Dermis microvascular lymphatic vessel endothelial cell (primary cell): Measurements from ENCODE around the gene HSPB1. TPM values are rescaled to one million over a fixed set of nuclear protein-coding genes. Genes with fewer than 3 reads are reported as not detected.
A peak's percentile ranks its signal among the peaks of the same experiment; 100 is the strongest.
"Not testable (repeated sequence)": the region's sequence is repeated elsewhere in the genome, so short reads cannot be mapped to it uniquely, and the experiment has no call there.

ENCODE experiments used
- DNase-seq, 2 donors: peaks; one replicate each; pipeline versions ENCODE4 v3.0.0 to v3.0.0-alpha.2; 2010; ENCODE audit warnings: low read depth in 2 of 2
- total RNA-seq: library from RNA; depleted of rRNA; stranded (reverse); fragments of >200 nt; gene quantifications from 2 replicates; pipeline ENCODE4 v1.2.1, GENCODE V29; 2014

Gene HSPB1
- total RNA-seq, 1 donor from 2014 or later: 72.3 TPM

- DNase-seq: no peak
These were observed 20.6 kb upstream of the HSPB1 start for GRCh38 chr7:76281706-76282343.

DNA sequence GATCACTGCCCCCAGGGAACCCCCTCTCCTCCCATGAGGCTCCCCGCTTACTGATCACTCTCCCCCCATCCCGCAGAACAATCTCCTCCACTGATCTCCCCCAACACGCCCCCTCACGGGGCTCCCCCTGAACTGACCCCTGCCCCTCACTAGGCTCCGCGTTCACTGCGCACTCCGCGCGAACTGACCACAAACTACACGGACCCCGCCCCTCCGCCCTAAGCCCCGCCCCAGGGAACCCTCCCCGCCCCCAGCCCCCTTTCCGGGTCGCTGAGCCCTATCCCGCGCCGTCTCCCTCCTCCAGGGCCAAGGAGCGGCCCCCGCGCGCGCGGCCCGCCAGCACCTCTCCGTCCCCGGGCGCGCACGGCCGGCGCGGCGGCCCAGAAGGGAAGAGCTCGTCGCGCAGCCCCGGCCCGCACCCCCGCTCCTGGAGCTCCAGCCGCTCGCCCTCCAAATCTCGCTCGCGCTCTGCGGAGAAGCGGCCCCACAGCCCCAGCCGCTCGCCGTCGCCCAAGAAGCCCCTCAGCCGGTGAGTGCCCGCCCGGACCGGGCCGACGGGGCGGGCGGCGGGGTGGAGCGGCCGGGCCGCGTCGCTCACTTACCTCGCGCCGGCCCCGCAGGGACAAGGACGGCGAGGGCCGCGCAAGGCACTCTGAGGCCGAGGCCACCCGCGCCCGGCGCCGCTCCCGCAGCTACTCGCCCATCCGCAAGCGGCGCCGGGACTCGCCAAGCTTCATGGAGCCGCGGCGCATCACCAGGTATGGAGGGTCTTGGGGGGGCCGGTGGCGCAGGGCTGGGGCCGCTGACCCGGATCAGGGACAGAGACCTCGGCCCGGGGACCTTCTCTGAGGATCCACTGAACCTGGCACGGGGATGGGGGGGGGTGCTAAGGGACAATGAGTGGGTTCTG, 19.9 kb upstream of the HSPB1 start:
- DNase-seq: peak in 1 of 2 donors; percentile 26

- DNase-seq: no peak
These were observed 19.0 kb upstream of the HSPB1 start for GRCh38 chr7:76283254-76284159.

DNA sequence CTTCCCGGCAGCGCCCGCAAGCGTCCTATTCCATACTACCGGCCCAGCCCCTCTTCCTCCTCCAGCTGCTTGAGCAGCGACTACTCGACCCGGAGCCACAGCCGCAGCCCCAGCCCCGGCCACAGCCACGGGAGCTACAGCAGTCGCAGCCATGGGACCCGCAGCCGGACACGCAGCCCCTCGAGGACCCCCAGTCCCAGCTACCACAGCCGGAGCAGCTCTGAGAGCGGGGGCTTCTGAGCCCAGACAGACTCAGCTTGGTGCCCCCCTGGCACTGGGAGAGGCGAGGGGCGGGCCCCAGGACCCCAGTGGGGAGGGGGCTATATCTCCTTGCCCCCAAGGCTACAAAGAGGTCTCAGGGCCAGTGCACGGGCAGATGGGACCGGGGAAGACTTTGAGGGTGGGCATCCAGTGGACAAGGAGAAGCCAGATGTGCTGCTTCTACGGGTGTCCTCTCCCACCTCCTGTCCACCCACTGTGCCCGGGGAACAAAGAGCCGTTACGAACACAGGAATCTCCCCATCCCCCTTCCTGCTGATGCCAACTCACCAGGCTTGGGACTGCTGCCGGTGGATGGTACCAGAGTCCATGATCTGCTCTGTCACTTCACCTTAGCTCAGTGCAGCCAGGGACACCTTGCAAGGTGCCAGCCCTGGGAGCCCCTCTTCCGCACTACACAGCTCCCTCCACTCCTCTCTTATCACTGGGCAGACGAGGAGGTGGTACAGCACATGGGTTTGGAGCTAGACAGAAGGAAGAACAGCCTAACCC, 16.7 kb upstream of the HSPB1 start:
- no peak for DNase-seq

GRCh38 chr7:76286842-76287403, 15.6 kb upstream of the HSPB1 start:
- DNase-seq: no peak

DNA sequence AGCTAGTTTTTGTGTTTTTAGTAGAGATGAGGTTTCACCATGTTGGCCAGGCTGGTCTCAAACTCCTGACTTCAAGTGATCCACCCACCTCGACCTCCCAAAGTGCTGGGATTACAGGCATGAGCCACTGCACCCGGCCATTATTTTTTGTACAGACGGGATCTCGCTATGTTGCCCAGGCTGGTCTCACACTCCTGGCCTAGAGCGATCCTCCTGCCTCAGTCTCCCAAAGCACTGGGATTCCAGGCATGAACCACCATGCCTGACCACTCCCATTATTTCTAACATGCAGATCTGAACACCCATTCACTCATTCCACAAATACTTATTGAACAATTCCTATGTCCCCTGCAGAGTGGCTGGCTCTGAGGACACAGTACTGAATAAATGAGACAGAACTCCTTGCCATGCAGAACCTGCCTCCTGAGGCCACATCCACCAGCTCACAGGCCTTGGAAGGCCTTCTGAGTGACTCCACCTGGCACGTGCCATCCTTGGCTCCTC, 11.6 kb upstream of the HSPB1 start:
- DNase-seq: not testable (repeated sequence)

DNA sequence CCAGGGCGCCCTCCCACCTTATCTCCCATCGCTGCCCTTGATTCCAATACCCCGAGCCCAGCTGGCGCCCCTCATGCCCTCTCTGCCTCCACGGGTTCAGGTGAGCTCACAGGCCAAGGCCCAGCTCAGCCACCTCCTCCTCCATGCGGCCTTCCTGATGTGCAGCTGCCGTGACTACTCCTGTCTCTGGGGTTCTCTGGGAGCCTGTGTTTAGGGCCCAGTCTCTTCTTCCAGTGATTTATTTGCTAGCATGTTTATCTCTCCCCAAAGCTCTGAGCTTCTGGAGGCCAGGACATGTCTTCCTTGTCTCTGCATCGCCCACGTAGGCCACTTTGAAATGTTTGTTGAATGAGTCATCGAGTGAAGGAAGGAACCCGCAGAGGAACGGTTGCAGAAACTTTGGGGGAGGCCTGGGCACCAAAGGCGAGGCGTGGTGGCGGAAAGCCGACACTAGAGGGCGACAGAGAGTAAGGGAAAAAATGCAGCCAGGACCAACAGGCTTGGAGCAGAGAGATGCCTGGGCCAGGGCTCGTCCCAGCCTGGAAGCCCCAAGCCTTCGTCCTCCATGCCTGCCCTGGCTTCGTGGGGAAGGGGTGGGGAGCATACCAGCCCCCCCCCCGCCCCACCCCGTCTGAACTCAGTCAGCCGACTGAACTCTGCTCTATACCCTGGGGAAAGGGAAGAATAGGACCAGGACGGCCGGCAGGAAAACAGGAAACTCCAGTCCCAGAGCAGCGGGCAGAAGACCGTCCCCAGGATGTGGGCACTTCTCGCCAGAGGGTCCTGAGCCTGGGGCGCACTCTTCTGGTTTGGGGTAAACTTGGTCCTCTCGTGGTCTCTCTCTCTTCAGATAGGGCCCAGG, 10.9 kb upstream of the HSPB1 start:
- peak; percentile 95 to 98 for DNase-seq

GRCh38 chr7:76292213-76292573, 10.3 kb upstream of the HSPB1 start:
- DNase-seq: peak; percentile 98 to 99

DNA sequence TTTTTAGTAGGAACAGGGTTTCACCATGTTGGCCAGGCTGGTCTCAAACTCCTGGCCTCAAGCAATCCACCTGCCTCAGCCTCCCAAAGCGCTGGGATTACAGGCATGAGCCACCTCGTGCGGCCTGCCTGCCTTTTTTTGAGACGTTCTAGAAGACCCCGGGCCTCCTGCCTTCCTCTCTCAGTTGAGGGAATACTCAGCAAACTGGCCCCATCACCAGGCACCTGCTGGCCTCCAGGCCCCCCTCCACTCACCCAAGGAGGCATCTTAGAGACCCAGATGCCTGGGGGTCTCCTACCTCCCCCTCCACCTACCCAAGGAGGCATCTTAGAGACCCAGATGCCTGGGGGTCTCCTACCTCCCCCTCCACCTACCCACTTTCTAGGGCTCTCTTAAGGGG, 9.6 kb upstream of the HSPB1 start:
- DNase-seq: not testable (repeated sequence)

- DNase-seq: peak in 1 of 2 donors; percentile 64
These were observed 9.0 kb upstream of the HSPB1 start for GRCh38 chr7:76293407-76293901.

GRCh38 chr7:76294344-76295024, 8.0 kb upstream of the HSPB1 start:
- DNase-seq: peak in 1 of 2 donors; percentile 92

DNA sequence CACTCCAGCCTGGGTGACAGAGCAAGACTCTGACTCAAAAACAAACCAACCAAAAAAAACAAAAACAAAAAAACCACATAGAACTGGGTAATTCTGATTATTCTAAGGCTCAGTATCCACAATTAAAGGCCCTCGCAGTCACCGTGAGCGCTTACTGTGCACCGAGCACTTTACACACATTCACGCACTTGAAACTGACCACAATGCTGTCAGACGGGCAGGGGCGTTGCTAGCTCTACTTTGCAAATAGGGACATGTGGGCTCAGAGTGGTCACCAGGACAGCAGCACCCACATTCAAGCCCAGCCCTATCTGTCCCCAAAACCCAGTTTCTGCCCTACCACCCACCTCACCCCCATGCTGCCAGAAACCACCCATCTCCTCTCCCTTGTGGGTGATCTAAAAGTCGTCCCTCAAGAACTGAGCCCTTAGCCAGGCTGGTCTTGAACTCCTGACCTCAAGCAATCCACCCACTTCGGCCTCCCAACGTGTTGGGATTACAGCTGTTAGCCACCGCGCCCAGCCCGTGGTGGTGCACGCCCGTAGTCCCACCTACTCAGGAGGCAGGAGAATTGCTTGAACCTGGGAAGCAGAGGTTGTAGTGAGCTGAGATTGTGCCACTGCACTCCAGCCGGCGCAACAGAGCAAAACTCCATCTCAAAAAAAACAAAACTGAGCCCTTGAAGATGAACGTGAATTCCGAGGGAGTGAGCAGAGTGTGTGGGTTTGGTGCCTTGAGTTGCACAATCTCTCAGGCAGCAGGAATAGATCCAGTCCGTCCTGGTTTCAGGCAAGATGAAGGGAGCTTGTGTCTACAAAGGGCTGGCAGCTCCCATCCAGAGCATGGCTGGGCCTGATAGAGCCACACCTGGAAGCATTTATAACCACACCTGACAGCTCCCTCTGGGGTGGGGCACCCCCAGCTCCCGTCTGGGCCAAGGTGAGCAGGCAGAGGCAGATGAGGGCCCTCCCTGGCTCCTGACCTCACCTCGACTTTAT, 5.4 kb upstream of the HSPB1 start:
- no peak for DNase-seq

- peak in 1 of 2 donors; percentile 70 for DNase-seq
These were observed 2.2 kb upstream of the HSPB1 start for GRCh38 chr7:76300166-76300731.

DNA sequence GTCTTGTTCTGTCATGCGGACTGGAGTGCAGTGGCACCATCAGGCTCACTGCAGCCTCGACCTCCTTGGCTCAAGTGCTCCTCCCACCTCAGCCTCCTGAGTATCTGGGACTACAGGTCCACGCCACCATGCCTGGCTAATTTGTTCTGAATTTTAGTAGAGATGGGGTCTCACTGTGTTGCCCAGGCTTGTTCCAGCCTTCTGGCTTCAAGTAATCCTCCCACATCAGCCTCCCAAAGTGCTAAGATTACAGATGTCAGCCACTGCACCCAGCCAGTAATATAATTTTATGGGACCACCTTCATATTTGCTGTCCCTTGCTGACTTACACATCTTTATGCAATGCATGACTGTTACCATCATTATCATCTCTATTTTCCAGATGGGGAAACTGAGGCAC, 1.5 kb upstream of the HSPB1 start:
- DNase-seq: no peak

DNA sequence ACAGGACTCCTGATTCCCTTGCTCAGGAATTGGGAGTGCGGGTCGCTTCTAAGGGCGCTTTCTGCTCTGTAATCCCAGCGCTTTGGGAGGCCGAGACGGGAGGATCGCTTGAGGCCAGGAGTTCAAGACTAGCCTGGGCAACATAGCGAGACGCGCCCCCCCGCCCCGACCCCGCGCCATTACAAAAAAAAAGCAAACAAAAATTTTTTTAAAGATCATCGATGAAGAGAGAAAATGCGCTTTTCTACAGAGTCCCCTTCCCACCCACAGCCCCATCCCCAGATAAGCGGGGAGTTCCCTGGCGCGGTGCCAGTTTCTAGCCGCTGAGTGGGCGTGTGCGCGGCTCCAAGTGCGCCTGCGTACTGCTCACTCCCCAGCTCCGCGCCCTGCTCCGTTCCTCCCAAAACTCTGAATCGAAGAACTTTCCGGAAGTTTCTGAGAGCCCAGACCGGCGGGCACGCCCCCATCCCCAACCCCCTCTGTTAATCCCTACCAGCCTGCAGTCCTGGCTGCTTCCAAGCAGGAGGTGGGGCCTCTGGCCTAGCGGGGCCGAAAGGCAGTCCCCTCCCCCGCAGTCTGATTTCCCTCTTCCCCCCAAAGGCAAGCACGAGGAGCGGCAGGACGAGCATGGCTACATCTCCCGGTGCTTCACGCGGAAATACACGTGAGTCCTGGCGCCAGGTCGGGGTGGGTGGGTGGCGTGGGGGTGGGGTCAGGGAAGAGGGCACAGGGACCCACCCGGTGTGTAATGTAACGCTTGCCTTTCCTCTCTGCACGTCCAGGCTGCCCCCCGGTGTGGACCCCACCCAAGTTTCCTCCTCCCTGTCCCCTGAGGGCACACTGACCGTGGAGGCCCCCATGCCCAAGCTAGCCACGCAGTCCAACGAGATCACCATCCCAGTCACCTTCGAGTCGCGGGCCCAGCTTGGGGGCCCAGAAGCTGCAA, 1.0 kb downstream of the HSPB1 start:
- DNase-seq: peak; percentile 83 to 91

GRCh38 chr7:76304888-76305375, 2.5 kb downstream of the HSPB1 start:
- peak in 1 of 2 donors; percentile 34 for DNase-seq
